GM13977 (cell line): Measurements from ENCODE around the gene LFNG.

Experiments
- DNase-seq: peaks from one replicate; pipeline ENCODE4 v3.0.0; 2012; ENCODE audit warnings: low spot score
- in situ Hi-C: fragments of 300-500 bp; cut with MboI; formaldehyde crosslinking; loops from one replicate; pipeline ENCODE4 v1.12.0; 2022; ENCODE audit warnings: low sequenced_read_pairs, low pct_unique_long_range_greater_than_20kb, mixed read lengths, inconsistent platforms; ENCODE audit not compliant: unreplicated experiment
- TF ChIP-seq, protein P1 (sequence below): IDR thresholded peaks from 2 replicates; pipeline ENCODE4 v1.5.1; 2012; ENCODE audit warnings: mild to moderate bottlenecking, control low read depth; ENCODE audit not compliant: insufficient read depth; ENCODE audit errors: extremely low read depth, missing control alignments

LFNG gene

DNA sequence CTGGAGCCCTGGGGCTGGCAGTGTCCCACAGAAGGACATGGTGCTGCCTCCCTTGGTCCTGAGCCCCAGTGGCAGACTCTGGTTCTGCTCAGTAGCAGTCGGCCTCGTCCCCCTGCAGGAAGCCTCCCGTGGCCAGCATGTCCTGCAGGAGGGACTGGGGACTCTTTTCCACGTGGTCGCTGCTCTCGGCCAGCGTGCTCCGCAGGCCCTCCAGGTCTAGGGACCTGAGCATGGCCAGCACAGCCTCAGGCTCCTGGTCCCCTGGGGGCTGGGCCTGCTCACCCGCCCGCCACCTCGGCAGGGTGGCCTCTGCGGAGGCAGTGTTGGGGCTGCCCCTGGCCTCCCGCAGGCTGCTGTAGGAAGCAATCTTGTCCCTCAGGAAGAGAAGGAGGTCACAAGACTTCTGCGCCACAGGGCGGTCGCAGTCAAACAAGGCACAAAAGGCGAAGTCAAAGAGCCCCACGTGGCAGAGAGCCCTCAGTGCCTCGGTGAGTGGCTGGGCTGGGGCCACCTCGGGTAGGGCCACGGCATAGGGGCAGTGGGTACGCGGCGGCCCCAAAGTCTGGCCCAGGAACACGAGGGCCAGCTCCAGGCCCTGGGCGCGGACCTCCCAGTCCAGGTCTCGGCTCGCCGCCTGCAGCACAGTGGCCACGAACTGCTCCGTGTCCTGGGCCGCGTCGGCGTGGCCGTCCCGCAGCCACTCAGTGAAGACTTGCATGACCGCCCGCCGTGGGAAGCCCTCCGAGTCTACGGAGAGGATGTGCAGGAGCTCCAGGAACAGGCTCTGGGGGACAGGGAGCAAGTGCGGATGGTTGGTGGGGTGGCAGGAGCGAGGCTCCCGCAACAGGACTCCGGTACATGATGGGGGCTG, 18.6 kb downstream of the LFNG start:
- TF ChIP-seq, protein P1, sequence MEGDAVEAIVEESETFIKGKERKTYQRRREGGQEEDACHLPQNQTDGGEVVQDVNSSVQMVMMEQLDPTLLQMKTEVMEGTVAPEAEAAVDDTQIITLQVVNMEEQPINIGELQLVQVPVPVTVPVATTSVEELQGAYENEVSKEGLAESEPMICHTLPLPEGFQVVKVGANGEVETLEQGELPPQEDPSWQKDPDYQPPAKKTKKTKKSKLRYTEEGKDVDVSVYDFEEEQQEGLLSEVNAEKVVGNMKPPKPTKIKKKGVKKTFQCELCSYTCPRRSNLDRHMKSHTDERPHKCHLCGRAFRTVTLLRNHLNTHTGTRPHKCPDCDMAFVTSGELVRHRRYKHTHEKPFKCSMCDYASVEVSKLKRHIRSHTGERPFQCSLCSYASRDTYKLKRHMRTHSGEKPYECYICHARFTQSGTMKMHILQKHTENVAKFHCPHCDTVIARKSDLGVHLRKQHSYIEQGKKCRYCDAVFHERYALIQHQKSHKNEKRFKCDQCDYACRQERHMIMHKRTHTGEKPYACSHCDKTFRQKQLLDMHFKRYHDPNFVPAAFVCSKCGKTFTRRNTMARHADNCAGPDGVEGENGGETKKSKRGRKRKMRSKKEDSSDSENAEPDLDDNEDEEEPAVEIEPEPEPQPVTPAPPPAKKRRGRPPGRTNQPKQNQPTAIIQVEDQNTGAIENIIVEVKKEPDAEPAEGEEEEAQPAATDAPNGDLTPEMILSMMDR = no peak
- in situ Hi-C loops = no loop called here
- no peak for DNase-seq

DNA sequence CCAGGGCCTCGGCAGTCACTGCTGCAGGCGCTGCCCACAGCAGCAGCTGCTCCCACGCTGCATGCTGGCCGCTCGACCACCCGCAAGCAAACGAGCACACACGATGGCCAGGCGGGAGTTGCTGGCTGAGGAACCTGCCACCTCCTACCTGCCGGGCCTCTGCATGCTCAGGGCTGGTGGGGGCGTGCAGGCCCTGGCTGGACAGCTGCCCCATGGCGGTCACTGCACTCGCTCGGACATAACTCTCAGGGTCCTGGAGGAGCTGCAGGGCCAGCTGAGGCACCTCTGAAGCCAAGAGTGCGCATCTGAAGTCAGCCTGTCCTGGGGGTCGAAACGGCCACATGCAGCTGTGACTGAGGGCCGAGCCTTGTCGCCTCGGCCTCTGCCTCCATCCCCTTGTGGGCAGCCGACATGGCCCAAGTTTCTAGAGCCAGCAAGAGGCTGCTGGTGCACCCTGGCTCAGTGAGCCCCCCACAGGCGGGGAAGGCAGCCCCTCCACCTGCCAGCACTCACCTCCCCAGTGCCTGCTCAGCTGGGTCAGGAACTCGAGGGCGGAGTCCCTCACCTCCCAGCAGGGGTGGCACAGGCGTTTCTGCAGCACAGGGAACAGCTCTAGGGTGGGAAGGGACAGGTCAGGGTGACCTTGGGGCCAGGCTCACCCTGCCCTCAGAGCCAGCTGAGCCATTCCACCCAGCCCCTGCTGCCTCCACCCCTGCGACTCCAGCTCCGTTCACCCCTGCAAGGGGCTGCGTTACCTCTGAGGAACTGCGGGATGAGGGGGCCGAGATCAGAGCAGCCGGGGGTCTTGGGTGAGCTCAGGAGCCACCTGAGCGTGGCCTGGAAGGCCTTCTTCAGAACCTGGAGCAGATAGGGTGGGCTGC, 19.7 kb downstream of the LFNG start:
- no peak for DNase-seq
- in situ Hi-C loops = no loop called here
- TF ChIP-seq, protein P1 = no peak

DNA sequence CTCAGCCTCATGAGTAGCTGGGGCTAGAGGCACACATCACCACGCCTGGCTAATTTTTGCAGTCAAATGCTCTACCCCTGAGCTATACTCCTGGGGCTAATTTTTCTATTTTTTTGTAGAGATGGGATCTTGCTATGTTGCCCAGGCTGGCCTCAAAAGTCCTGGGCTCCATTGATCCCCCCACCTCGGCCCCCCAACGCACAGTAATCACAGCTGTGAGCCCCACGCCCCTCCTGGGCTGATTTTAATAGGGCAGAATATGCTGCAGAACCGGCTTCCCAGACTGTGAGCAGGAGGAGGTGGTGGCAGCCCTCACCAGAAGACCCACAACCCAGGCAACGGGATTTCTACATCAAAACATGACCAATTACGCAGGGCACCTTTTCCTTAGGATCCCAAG, 20.6 kb downstream of the LFNG start:
- no peak for DNase-seq
- in situ Hi-C loops = no loop called here
- TF ChIP-seq, protein P1 = no peak

DNA sequence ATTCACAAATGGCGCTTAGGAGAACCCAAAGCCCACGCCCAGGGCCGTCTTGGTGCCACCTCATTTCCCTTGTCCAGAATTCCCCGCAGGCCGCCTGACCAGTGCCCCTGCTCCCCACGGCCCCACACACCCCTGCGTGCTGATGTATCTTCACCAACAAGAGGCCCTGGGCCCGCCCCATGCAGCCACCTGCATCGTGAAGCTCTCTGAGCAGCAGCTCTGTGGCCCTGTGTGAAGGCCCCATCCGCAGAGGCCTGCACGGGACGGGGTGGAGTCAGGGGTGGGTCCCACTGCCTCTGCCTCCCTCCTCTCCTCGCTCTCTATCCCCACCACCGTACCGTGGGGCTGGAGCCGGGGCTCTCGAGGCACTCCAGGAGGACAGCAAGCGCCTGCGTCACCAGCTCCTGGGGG, 21.1 kb downstream of the LFNG start:
- in situ Hi-C loops = no loop called here
- TF ChIP-seq, protein P1 = no peak

DNA sequence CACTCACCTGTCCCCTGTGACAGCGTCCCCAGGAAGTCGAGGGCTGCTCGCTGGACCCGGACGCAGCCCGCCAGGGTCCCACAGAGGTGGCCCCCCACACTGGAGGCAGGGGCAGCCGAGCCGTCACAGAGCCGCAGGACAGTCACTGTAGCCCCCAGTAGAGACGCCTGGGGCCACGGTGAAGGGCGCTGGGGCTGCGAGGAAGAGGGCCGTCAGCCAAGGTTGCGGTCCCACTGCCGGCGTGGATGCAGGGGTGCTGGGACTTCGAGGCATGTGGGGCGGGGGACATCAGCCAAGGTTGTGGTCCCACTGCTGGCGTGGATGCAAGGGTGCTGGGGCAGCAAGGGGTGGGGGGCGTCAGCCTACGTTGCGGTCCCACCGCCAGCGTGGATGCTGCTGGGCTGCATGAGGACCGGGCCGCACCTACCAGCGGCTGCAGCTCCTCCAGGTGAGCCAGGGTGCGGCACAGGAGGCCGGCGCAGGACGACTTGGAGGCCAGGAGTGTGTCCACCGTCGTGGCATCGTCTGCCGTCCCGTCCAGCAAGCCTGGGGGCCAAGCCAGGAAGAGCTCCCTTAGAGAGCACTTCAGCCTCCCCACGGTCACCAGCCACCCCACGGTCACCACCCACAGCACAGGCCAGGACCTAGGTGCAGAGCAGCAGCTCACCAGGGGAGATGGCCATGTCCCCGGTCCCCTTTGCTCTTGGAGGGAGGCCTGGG, 21.9 kb downstream of the LFNG start:
- no peak for DNase-seq
- in situ Hi-C loops = no loop called here
- TF ChIP-seq, protein P1 = no peak

More for the DNA sequence above, 21.1 kb downstream of the LFNG start:
- DNase-seq = no peak
